ENCODE measurements around the gene FXYD4.

GRCh38 chr10:43343126-43343525 is 28.3 kb upstream of the FXYD4 start:
- TF ChIP-seq MAX (IDR thresholded peaks at IDR 0.05) (no peak), CEBPB (IDR thresholded peaks at IDR 0.05) (no peak), EP300 (IDR thresholded peaks at IDR 0.05; ENCODE audit: borderline replicate concordance) (no peak), REST (IDR thresholded peaks at IDR 0.05; ENCODE audit: low read depth) (no peak)

Measured in Ishikawa (cell line).